OCI-LY1 (cell line): ENCODE results near the gene DRGX.

Source experiments
- H2AFZ ChIP-seq: fragments of 200-600 bp; sonication (generic), shearing (Covaris generic); 2 replicates; pipeline ENCODE4 v1.6.0; 2014; ENCODE audit warnings: antibody characterized with exemption, mild to moderate bottlenecking, low read length
- H3F3A ChIP-seq: fragments of 200-600 bp; sonication (generic), shearing (Covaris generic); 2 replicates; pipeline ENCODE4 v1.6.0; 2014; ENCODE audit warnings: mild to moderate bottlenecking, antibody characterized with exemption, low read length, moderate library complexity; ENCODE audit not compliant: insufficient read depth
- H3K27ac ChIP-seq: fragments of 200-600 bp; sonication (generic); 2 replicates; pipeline ENCODE4 v1.5.1; 2014; ENCODE audit warnings: low read length, mixed run types, mild to moderate bottlenecking, low read depth; ENCODE audit not compliant: poor library complexity, severe bottlenecking
- H3K27me3 ChIP-seq: fragments of 200-600 bp; sonication (generic); 2 replicates; pipeline ENCODE4 v1.6.0; 2014; ENCODE audit warnings: antibody characterized with exemption, mild to moderate bottlenecking, low read length, moderate library complexity; ENCODE audit not compliant: insufficient read depth
- H3K36me3 ChIP-seq: fragments of 200-600 bp; sonication (generic); 2 replicates; pipeline ENCODE4 v1.6.1; 2014; ENCODE audit warnings: mild to moderate bottlenecking, antibody characterized with exemption, low read length, moderate library complexity, mixed read lengths; ENCODE audit not compliant: insufficient read depth
- H3K4me1 ChIP-seq: fragments of 200-600 bp; sonication (generic); 2 replicates; pipeline ENCODE4 v1.5.1; 2014; ENCODE audit warnings: mild to moderate bottlenecking, low read length, moderate library complexity; ENCODE audit not compliant: insufficient read depth, severe bottlenecking
- H3K4me2 ChIP-seq: fragments of 200-600 bp; sonication (generic), shearing (Covaris generic); 2 replicates; pipeline ENCODE4 v1.6.1; 2014; ENCODE audit warnings: low read length
- H3K4me3 ChIP-seq: fragments of 200-600 bp; sonication (generic); 2 replicates; pipeline ENCODE4 v1.5.1; 2014; ENCODE audit warnings: low read length, low read depth, mild to moderate bottlenecking, mixed read lengths; ENCODE audit not compliant: poor library complexity, severe bottlenecking
- H3K79me2 ChIP-seq: fragments of 200-600 bp; shearing (Covaris generic); 2 replicates; pipeline ENCODE4 v1.6.1; 2016; ENCODE audit warnings: mixed run types, low read length, mixed read lengths; ENCODE audit not compliant: insufficient read depth
- H3K9ac ChIP-seq: fragments of 200-600 bp; sonication (generic), shearing (Covaris generic); 2 replicates; pipeline ENCODE4 v1.6.1; 2014; ENCODE audit warnings: mild to moderate bottlenecking, low read length, mixed read lengths
- H3K9me2 ChIP-seq: fragments of 200-600 bp; sonication (generic), shearing (Covaris generic); 2 replicates; pipeline ENCODE4 v1.6.1; 2014; ENCODE audit warnings: low read depth, mild to moderate bottlenecking, low read length, mixed read lengths
- H3K9me3 ChIP-seq: fragments of 200-600 bp; shearing (Covaris generic); 2 replicates; pipeline ENCODE4 v1.6.1; 2014; ENCODE audit warnings: low read length, mixed read lengths
- H4K20me1 ChIP-seq: fragments of 200-600 bp; sonication (generic), shearing (Covaris generic); 2 replicates; pipeline ENCODE4 v1.6.0; 2016; ENCODE audit warnings: mild to moderate bottlenecking, low read length; ENCODE audit not compliant: insufficient read depth
- EZH2 ChIP-seq: fragments of 200-600 bp; sonication (generic), shearing (Covaris generic); IDR thresholded peaks from 2 replicates; pipeline ENCODE4 v1.8.0; 2017; ENCODE audit warnings: borderline replicate concordance, mixed run types, mild to moderate bottlenecking, antibody characterized with exemption, low read length, moderate library complexity, mixed read lengths
- TF ChIP-seq, protein P1 (sequence below): fragments of 200-600 bp; sonication (generic), shearing (Covaris generic); IDR thresholded peaks from 2 replicates; pipeline ENCODE4 v1.5.1; 2017; ENCODE audit warnings: mild to moderate bottlenecking, antibody characterized with exemption, low read length, moderate library complexity, mixed read lengths

Gene DRGX

DNA sequence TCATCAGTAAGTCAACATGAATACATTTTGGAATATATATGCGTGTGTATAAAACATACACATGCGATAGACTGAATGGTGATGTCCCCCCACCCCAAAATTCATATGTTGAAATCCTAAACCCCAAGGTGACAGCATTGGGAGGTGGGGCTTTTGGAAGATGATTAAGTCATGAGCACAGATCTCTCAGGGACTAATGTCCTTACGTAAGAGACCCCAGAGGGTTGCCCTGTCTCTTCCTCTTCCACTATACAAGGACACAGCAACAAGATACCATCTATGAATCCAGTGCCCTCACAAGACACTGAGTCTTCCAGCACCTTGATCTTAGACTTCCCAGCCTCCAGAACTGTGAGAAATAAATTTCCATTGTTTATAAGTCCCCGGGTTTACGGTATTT is 22.5 kb downstream of the DRGX start:
- Histone ChIP-seq H3K27ac (no peak overlapping the region), H3K79me2 (no peaks in the 10 kb centered on the region), H3K4me2 (no peak overlapping the region), H3F3A (no peaks in the 10 kb centered on the region), H3K9me2 (no peaks in the 10 kb centered on the region), H3K4me1 (no peaks in the 10 kb centered on the region), H3K27me3 (no peaks in the 10 kb centered on the region), H3K4me3 (no peak overlapping the region), H2AFZ (no peak overlapping the region), H3K9me3 (no peaks in the 10 kb centered on the region), H4K20me1 (no peaks in the 10 kb centered on the region), H3K36me3 (no peaks in the 10 kb centered on the region), H3K9ac (no peak overlapping the region)
- TF ChIP-seq, protein P1, sequence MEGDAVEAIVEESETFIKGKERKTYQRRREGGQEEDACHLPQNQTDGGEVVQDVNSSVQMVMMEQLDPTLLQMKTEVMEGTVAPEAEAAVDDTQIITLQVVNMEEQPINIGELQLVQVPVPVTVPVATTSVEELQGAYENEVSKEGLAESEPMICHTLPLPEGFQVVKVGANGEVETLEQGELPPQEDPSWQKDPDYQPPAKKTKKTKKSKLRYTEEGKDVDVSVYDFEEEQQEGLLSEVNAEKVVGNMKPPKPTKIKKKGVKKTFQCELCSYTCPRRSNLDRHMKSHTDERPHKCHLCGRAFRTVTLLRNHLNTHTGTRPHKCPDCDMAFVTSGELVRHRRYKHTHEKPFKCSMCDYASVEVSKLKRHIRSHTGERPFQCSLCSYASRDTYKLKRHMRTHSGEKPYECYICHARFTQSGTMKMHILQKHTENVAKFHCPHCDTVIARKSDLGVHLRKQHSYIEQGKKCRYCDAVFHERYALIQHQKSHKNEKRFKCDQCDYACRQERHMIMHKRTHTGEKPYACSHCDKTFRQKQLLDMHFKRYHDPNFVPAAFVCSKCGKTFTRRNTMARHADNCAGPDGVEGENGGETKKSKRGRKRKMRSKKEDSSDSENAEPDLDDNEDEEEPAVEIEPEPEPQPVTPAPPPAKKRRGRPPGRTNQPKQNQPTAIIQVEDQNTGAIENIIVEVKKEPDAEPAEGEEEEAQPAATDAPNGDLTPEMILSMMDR: no peak
- no peak for TF ChIP-seq EZH2

DNA sequence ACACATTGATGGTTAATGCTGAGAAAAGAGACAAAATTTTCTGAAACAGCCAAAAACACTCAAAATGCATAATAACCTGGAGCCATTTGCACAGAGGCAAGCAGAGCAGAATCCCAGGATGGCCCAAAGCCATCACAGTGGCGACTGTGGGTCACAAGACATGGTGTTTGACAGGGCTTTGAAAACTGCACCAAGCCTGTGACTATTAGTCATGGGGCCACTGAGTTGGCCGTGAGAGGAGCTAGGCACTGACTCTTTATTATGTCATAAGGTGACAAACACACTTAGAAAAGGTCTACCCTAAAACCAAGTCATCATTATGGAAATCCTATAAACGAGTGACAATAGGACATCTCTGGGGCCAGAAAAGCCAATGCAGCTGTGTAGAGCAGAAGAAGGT is 23.9 kb downstream of the DRGX start:
- Histone ChIP-seq H3K79me2 (no peaks in the 10 kb centered on the region), H3K27me3 (no peaks in the 10 kb centered on the region), H3K9me2 (no peaks in the 10 kb centered on the region), H3K4me3 (no peak overlapping the region), H2AFZ (no peak overlapping the region), H4K20me1 (no peaks in the 10 kb centered on the region), H3K4me1 (no peaks in the 10 kb centered on the region), H3K9me3 (no peaks in the 10 kb centered on the region), H3K27ac (no peak overlapping the region), H3K9ac (no peak overlapping the region), H3K36me3 (no peaks in the 10 kb centered on the region), H3F3A (no peaks in the 10 kb centered on the region), H3K4me2 (no peak overlapping the region)
- no peak for TF ChIP-seq EZH2
- TF ChIP-seq, protein P1: no peak

DNA sequence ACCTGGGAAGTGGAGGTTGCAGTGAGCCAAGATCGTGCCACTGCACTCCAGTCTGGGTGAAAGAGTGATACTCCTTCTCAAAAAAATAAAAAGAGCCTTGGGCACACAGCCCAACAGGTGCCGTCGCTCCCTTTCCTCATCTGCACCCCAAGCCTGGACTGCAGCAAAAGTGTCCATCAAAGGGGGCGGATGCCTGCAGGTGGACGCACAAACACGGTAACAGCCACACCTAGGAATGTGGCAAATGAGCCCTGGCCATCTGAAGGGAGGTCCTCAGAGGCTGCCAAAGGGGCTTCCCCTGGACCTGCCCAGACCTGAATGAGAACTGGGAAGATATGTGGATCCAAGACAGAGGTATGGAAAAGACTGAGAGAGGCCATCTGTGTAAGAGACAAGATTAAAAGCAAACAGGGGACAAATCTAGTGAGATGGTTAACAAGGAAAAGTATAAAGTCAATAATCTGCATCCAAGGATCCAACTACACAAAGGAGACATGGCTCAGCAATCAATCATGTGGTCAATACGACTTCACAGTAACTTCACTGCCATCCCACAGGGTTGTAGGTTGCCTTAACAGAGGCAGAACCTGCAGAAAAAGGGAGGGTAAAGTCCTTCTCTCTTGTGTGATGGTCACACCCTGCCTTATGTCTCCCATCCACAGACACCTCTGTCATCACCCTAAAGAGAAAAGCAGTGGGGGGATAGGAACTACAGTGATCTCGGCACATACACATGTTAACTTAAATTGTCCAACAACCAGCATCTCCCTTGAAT is 25.4 kb downstream of the DRGX start:
- Histone ChIP-seq H3K4me2 (no peak overlapping the region), H3K9me3 (no peaks in the 10 kb centered on the region), H3K9ac (no peak overlapping the region), H3K36me3 (no peaks in the 10 kb centered on the region), H3K79me2 (no peaks in the 10 kb centered on the region), H4K20me1 (no peaks in the 10 kb centered on the region), H3K4me3 (no peak overlapping the region), H2AFZ (no peak overlapping the region), H3K27ac (no peak overlapping the region), H3K4me1 (no peaks in the 10 kb centered on the region), H3F3A (no peaks in the 10 kb centered on the region), H3K27me3 (no peaks in the 10 kb centered on the region), H3K9me2 (no peaks in the 10 kb centered on the region)
- no peak for TF ChIP-seq EZH2
